ENCODE results near the gene PSMA5. TPM values are rescaled to one million over a fixed set of nuclear protein-coding genes. Genes with fewer than 3 reads are reported as not detected.

Gene PSMA5
- polyA plus RNA-seq, 1 donor (not counting 4 experiments of a cell fraction or from before 2014, with no cell fraction given), result 150 TPM

DNA sequence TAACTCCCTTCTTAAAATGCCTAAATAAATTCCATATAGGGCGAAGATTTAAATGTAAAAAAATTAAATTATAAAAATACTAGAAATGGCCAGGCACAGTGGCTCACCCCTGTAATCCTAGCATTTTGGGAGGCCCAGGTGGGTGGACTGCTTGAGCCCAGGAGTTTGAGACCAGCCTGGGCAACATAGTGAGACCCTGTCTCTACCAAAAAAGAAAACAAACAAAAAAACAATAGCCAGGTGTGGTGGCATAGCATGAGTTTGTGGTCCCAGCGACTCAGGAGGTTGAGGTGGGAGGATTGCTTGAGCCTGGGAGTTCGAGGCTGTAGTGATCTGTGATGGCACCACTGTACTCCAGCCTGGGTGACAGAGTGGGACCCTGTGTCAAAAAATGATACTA lies 46.3 kb downstream of the PSMA5 start:
- H3K4me2 ChIP-seq (ENCODE audit: control insufficient read depth, extremely low read depth, insufficient read depth, low read depth, low read length), result no peak overlapping the region
- dilution Hi-C loops (cut with MboI; ENCODE audit: extremely low pct_ligation_motif_present, low sequenced_read_pairs), result no loop called here
- no peaks in the 10 kb centered on the region for H3K4me1 ChIP-seq (ENCODE audit: control insufficient read depth, extremely low read depth, insufficient read depth, low read length)
- H4K20me1 ChIP-seq (ENCODE audit: control insufficient read depth, extremely low read depth, insufficient read depth, low read length), result no peaks in the 10 kb centered on the region
- no peaks in the 10 kb centered on the region for H3K36me3 ChIP-seq (ENCODE audit: control insufficient read depth in 2 of 2, extremely low read depth in 1 of 2, insufficient read depth in 2 of 2, low read length in 2 of 2)
- no peaks in the 10 kb centered on the region for H3K9me1 ChIP-seq (ENCODE audit: control insufficient read depth, extremely low read depth, insufficient read depth, low read length)
- H3K9me3 ChIP-seq (ENCODE audit: control insufficient read depth, low read depth, low read length), result no peaks in the 10 kb centered on the region
- H3K79me2 ChIP-seq (ENCODE audit: control insufficient read depth, insufficient read depth, low read length), result no peaks in the 10 kb centered on the region
- no peaks in the 10 kb centered on the region for H3K27me3 ChIP-seq (ENCODE audit: control insufficient read depth, extremely low read depth, insufficient read depth, low read length)
- TF ChIP-seq EZH2 (IDR thresholded peaks at IDR 0.05; ENCODE audit: low read length), result no peak
- TF ChIP-seq, protein P1, sequence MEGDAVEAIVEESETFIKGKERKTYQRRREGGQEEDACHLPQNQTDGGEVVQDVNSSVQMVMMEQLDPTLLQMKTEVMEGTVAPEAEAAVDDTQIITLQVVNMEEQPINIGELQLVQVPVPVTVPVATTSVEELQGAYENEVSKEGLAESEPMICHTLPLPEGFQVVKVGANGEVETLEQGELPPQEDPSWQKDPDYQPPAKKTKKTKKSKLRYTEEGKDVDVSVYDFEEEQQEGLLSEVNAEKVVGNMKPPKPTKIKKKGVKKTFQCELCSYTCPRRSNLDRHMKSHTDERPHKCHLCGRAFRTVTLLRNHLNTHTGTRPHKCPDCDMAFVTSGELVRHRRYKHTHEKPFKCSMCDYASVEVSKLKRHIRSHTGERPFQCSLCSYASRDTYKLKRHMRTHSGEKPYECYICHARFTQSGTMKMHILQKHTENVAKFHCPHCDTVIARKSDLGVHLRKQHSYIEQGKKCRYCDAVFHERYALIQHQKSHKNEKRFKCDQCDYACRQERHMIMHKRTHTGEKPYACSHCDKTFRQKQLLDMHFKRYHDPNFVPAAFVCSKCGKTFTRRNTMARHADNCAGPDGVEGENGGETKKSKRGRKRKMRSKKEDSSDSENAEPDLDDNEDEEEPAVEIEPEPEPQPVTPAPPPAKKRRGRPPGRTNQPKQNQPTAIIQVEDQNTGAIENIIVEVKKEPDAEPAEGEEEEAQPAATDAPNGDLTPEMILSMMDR (optimal IDR thresholded peaks at IDR 0.05 in 1 of 3, IDR thresholded peaks at IDR 0.05 in 1 of 3, conservative IDR thresholded peaks at IDR 0.05 in 1 of 3; ENCODE audit: extremely low read depth in 1 of 3, insufficient read depth in 2 of 3, low read length in 3 of 3), result no peak
- no peak overlapping the region for H3K27ac ChIP-seq (ENCODE audit: control insufficient read depth, insufficient read depth, low read length)
- FAIRE-seq (no peak), DNase-seq (ENCODE audit: low read depth, low spot score) (no peak)
- no peak overlapping the region for H3K4me3 ChIP-seq (ENCODE audit: control insufficient read depth in 2 of 3, extremely low read depth in 1 of 3, insufficient read depth in 2 of 3, low read depth in 1 of 3, low read length in 3 of 3)
- no peak overlapping the region for H3K9ac ChIP-seq (ENCODE audit: control insufficient read depth, extremely low read depth, insufficient read depth, low read length)
- no peak overlapping the region for H2AFZ ChIP-seq (ENCODE audit: control insufficient read depth, low read length)

DNA sequence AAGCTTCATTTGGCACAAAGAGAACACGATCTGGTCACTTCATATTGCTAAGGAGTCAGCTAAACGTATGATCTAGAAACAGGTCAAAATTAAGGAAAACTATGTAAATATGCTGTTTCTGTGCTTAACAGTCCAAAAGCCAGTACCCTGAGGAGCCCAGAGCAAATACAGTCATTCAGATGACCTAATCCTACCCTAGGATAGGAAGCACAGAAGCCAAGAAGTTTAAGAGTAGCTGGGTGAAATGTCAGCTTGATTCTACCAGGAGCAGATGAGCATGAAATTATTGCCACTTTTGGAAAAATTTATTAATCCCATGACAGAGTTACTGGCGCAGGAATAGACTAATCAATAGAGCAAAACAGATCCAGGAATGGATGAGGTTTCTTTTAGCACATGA lies 46.8 kb downstream of the PSMA5 start:
- dilution Hi-C loops (cut with MboI; ENCODE audit: extremely low pct_ligation_motif_present, low sequenced_read_pairs), result no loop called here

More for the DNA sequence above, 46.8 kb downstream of the PSMA5 start:
- Histone ChIP-seq H3K9ac (ENCODE audit: control insufficient read depth, extremely low read depth, insufficient read depth, low read length) (no peak overlapping the region), H3K4me2 (ENCODE audit: control insufficient read depth, extremely low read depth, insufficient read depth, low read depth, low read length) (no peak overlapping the region), H3K27me3 (ENCODE audit: control insufficient read depth, extremely low read depth, insufficient read depth, low read length) (no peaks in the 10 kb centered on the region), H3K27ac (ENCODE audit: control insufficient read depth, insufficient read depth, low read length) (no peak overlapping the region), H3K36me3 (ENCODE audit: control insufficient read depth in 2 of 2, extremely low read depth in 1 of 2, insufficient read depth in 2 of 2, low read length in 2 of 2) (no peaks in the 10 kb centered on the region), H3K4me1 (ENCODE audit: control insufficient read depth, extremely low read depth, insufficient read depth, low read length) (no peaks in the 10 kb centered on the region), H3K4me3 (ENCODE audit: control insufficient read depth in 2 of 3, extremely low read depth in 1 of 3, insufficient read depth in 2 of 3, low read depth in 1 of 3, low read length in 3 of 3) (no peak overlapping the region), H2AFZ (ENCODE audit: control insufficient read depth, low read length) (no peak overlapping the region), H4K20me1 (ENCODE audit: control insufficient read depth, extremely low read depth, insufficient read depth, low read length) (no peaks in the 10 kb centered on the region), H3K9me1 (ENCODE audit: control insufficient read depth, extremely low read depth, insufficient read depth, low read length) (no peaks in the 10 kb centered on the region), H3K79me2 (ENCODE audit: control insufficient read depth, insufficient read depth, low read length) (no peaks in the 10 kb centered on the region), H3K9me3 (ENCODE audit: control insufficient read depth, low read depth, low read length) (no peaks in the 10 kb centered on the region)
- no peak for DNase-seq (ENCODE audit: low read depth, low spot score)
- FAIRE-seq, result no peak
- TF ChIP-seq EZH2 (IDR thresholded peaks at IDR 0.05; ENCODE audit: low read length), result no peak
- TF ChIP-seq, protein P1 (optimal IDR thresholded peaks at IDR 0.05 in 1 of 3, IDR thresholded peaks at IDR 0.05 in 1 of 3, conservative IDR thresholded peaks at IDR 0.05 in 1 of 3; ENCODE audit: extremely low read depth in 1 of 3, insufficient read depth in 2 of 3, low read length in 3 of 3), result no peak
